Measurements from ENCODE around the gene RRH.

The RRH gene

GRCh38 chr4:109879636-109880314 is 52.0 kb downstream of the RRH start:
- Histone ChIP-seq H3K36me3 (no peaks in the 10 kb centered on the region), H3K9me3 (ENCODE audit: severe bottlenecking) (no peaks in the 10 kb centered on the region), H3K27ac (no peak overlapping the region), H3K4me3 (ENCODE audit: low read depth, low read length) (no peak overlapping the region), H3K27me3 (ENCODE audit: insufficient read depth, low read depth, severe bottlenecking) (no peaks in the 10 kb centered on the region)
- no peak for DNase-seq
- no peak for TF ChIP-seq CTCF (IDR thresholded peaks at IDR 0.05; ENCODE audit: low read depth, low read length)

- H3K36me3 ChIP-seq = no peaks in the 10 kb centered on the region
- no peaks in the 10 kb centered on the region for H3K27me3 ChIP-seq (ENCODE audit: insufficient read depth, low read depth, severe bottlenecking)
- H3K9me3 ChIP-seq (ENCODE audit: severe bottlenecking) = no peaks in the 10 kb centered on the region
- DNase-seq = no peak
- H3K27ac ChIP-seq = no peak overlapping the region
- H3K4me3 ChIP-seq (ENCODE audit: low read depth, low read length) = no peak overlapping the region
- no peak for TF ChIP-seq CTCF (IDR thresholded peaks at IDR 0.05; ENCODE audit: low read depth, low read length)
Measured at GRCh38 chr4:109886303-109886702, 58.5 kb downstream of the RRH start.

- H3K36me3 ChIP-seq = no peaks in the 10 kb centered on the region
- H3K9me3 ChIP-seq (ENCODE audit: severe bottlenecking) = no peaks in the 10 kb centered on the region
- no peak for TF ChIP-seq CTCF (IDR thresholded peaks at IDR 0.05; ENCODE audit: low read depth, low read length)
- H3K27me3 ChIP-seq (ENCODE audit: insufficient read depth, low read depth, severe bottlenecking) = no peaks in the 10 kb centered on the region
- DNase-seq = no peak
- no peak overlapping the region for H3K4me3 ChIP-seq (ENCODE audit: low read depth, low read length)
- H3K27ac ChIP-seq = no peak overlapping the region
Measured at GRCh38 chr4:109887071-109887470, 59.3 kb downstream of the RRH start.

GRCh38 chr4:109890076-109890475 is 62.3 kb downstream of the RRH start:
- Histone ChIP-seq H3K36me3 (no peaks in the 10 kb centered on the region), H3K9me3 (ENCODE audit: severe bottlenecking) (no peaks in the 10 kb centered on the region), H3K27me3 (ENCODE audit: insufficient read depth, low read depth, severe bottlenecking) (no peaks in the 10 kb centered on the region), H3K4me3 (ENCODE audit: low read depth, low read length) (no peak overlapping the region), H3K27ac (no peak overlapping the region)
- TF ChIP-seq CTCF (IDR thresholded peaks at IDR 0.05; ENCODE audit: low read depth, low read length) = no peak
- DNase-seq = no peak

All from WERI-Rb-1 (cell line).